Activated naive CD4-positive, alpha-beta T cell treated with anti-CD3 and anti-CD28 coated beads, Interleukin-2, amount 50 U/mL, for 16 hours (primary cell): ENCODE data around the gene ANKRD52.

Source experiments
- DNase-seq: peaks from one replicate; pipeline ENCODE4 v3.0.0-alpha.2; 2020

The ANKRD52 gene

DNA sequence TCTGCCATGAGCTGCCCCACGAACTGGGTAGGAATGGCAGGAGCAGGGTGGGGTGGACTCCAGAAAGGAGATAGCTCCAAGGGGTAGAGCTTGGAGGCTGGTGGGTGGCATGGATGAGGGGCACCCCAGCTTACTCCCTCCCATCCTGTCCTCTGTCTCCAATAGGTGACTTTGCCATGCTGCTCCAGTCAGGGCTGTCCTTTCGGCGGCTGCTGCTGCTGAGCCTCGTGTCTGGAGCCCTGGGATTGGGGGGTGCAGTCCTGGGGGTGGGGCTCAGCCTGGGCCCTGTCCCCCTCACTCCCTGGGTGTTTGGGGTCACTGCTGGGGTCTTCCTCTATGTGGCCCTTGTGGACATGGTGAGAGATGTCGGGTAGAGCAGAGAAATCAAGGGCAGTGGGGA, 21.2 kb downstream of the ANKRD52 start:
- DNase-seq = no peak

- no peak for DNase-seq
These were observed 22.1 kb downstream of the ANKRD52 start for GRCh38 chr12:56236091-56236490.

GRCh38 chr12:56234746-56235436, 23.3 kb downstream of the ANKRD52 start:
- DNase-seq = no peak

DNA sequence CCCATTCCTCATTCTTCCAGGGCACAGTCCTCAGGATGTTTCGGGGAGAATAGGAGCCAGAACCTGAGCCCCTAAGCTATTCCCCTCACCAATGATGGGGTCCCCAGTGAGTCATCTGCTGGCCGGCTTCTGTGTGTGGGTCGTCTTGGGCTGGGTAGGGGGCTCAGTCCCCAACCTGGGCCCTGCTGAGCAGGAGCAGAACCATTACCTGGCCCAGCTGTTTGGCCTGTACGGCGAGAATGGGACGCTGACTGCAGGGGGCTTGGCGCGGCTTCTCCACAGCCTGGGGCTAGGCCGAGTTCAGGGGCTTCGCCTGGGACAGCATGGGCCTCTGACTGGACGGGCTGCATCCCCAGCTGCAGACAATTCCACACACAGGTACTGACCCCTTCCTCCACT, 27.0 kb downstream of the ANKRD52 start:
- DNase-seq = no peak

GRCh38 chr12:56230432-56231183, 27.6 kb downstream of the ANKRD52 start:
- DNase-seq = no peak

- DNase-seq = no peak
These were observed 28.2 kb downstream of the ANKRD52 start, which contains the start of gene SLC39A5 for GRCh38 chr12:56229916-56230431. Gene SLC39A5 (plus strand): TSS chr12:56230051. CDS start chr12:56231275, 1,224 bp downstream.

DNA sequence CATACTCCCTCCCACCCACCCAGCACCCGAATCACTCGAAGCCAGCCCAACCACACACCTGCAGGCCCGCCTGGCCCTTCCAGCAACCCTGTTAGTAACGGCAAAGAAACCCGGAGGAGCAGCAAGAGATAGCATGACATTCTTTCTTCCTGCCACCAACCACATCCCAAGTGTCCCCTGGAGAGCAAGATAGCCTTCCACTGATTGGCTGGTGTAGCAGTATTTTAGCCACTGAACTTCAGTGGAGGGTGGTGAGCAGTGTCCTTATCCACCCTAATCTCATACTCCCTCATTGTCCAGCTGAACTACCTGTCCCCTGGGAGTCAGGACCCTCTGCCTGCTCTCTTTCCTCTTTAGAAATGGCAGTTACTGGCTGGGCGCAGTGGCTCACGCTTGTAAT, 29.1 kb downstream of the ANKRD52 start:
- no peak for DNase-seq

GRCh38 chr12:56224954-56225353, 33.2 kb downstream of the ANKRD52 start:
- no peak for DNase-seq

DNA sequence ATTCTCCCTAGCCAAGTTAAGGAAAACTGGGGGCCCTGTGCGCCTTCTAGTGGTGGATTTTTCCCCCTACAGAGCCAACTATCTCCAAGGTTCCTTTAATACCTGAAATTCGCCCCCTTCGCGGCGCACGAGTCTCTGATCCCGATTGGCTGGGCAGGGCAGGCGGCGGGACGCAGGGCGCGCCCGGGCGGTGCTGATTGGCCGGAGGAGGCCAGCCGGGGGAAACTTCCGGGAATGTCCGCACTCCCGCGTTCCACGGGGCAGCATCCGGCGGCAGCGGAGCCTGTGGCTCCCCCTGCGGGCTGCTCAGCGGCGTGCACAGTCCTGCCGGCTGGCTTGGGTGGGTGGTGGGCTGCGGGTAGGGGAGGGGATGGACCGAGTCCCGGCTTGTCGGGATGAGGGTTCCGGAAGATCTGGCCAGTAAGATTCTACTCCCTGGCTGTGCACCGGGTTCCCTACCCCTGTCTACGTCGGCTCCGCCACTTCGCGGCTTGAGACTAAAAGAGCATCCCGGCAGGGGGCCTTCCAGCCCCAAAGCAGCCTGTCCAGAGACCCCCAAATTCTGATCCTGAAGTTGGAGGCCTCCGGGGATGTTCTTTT, 34.0 kb downstream of the ANKRD52 start, which contains the start of gene NABP2:
TSS of gene NABP2 (plus strand) at position 241 of the 600 bp plus-strand sequence. CDS start 515 bp downstream, outside the sequence.
- peak; percentile 94 for DNase-seq

DNA sequence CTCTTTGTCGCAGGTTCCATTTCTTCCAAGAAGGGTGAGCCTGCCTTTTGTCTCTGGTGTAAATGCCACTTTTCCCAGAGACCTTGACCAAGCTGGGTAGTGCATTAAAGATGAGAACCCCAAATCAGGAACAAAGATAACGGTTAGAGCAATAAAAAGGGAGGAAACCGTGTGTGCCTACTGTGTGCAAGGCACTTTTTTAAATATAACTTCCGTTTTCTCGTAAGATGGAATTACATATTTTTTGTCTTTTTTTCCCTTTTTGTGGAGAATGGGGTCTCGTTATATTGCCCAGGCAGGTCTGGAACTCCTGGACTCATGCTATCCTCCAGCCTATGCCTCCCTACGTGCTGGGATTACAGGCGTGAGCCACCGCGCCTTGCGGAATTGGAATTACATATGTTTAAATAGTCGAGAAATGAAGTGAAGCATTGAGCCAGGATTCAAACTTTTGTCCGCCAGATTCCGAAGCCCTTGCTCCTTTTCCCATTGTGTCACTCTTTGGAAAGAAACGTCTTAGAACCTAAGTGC, 34.5 kb downstream of the ANKRD52 start:
- no peak for DNase-seq

GRCh38 chr12:56222531-56222895, 35.7 kb downstream of the ANKRD52 start:
- DNase-seq = no peak

DNA sequence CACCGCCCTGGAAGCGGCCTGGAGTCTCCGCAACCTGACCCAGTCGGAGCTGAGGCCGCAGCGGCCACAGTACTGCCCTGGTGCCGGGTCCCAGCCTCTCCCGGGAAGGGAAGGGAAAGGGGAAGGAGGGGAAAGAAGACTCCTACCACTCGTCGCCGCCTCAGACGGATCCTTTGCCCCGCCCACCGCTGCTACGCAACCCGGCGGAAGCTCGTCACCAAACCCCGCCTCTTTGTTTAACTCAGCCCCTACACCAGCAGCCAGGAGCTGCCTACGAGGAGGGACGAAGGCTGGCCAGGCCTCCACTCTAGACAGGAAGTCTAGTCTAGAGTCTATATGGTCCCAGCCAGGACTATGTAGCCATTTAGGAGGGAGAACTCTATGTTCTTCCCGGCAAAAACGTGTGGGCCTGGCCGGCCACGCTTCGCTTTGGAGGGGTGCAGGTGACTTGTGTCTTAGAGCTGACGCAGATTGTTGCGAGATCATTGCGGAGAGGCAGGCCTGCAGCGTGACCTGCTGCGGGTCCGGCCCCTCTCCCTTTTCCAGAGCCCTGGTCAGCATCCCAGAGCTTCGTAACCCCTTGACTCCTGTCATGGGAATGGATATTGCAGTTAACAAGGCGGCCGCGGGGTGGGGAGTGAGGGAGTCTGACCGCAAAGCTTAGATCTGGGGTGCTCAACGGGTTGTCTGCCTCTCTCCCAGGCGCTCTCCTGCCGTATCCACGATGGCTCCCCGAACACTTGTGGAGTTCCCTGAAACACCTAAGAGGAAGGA, 36.2 kb downstream of the ANKRD52 start, which contains the start of gene RNF41:
TSS of gene RNF41 (minus strand) at position 166 of the 774 bp plus-strand sequence. CDS start 7,875 bp downstream, outside the sequence.
- peak; percentile 91 for DNase-seq

DNA sequence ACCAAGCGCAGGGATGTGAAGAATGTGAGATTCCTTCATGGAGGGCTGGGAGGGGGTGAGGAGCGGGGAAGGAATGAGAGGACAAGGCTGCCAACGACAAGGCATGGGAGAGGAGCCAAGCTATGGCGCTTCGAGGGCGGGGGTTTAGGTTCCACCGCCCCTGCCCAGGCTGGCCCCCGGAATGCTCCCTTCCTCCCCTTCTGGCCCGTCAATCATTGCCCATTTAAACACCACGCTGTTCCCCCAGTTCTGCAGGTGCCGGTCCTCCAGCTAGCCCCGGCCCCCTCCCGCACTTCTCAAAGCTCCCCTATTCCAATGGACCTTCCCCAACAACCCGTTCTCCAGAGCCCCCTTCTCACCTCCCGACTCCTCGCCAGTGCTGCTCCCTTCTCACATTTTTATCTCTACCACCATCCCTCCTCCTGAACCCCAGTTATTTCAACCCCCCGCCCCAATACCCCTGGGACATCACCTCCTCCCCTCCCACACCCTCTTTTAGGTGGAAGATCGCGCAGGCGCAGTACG, 36.9 kb downstream of the ANKRD52 start:
- DNase-seq = no peak

- DNase-seq = no peak
These were observed 37.5 kb downstream of the ANKRD52 start for GRCh38 chr12:56220611-56221231.

GRCh38 chr12:56219840-56220239, 38.3 kb downstream of the ANKRD52 start:
- DNase-seq = no peak

DNA sequence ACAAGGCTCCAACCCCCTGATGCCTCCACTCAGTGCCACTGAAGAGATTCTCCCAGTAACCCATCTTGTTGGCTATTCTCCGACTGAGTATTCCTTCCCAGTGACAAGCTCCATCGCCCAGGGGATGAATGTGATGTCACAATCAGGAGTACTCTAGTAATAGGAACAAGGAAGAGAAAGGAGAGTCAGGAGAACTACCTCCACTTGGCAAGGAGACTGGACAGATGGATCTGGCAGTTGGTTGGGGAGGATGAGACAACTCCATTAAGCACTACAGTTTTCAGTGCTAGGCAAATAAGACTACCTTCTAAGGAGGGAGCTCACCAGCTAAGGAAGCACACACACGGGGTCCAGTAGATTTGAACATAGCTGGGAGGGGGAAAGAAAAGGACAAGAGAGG, 41.7 kb downstream of the ANKRD52 start:
- no peak for DNase-seq

GRCh38 chr12:56213878-56214277, 44.3 kb downstream of the ANKRD52 start:
- DNase-seq = no peak

DNA sequence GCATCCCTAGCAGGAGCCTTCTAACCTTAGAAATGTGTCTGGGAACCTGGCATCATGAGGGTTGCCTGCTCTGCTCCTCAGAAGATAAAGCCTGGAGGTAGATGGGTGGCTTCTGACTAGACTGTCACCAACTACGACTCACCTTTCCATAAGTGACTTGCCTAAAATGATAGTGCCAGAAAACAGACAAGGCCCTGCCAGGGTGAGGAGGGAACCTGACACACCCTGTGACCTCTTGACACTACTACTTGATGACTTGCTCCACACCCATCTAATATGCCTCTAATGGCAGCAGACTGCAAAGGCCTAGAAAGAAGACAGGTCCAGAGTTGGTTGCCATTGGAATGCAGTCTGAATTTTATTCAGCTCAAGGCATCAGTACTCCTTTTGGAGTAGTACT, 45.8 kb downstream of the ANKRD52 start:
- no peak for DNase-seq

GRCh38 chr12:56208006-56208405, 50.2 kb downstream of the ANKRD52 start:
- DNase-seq = no peak

GRCh38 chr12:56206452-56207166, 51.6 kb downstream of the ANKRD52 start:
- peak; percentile 24 for DNase-seq

GRCh38 chr12:56205445-56205844, 52.7 kb downstream of the ANKRD52 start:
- DNase-seq = no peak
